A673 (cell line): ENCODE results near the gene TPP1. TPM values are rescaled to one million over a fixed set of nuclear protein-coding genes. Genes with fewer than 3 reads are reported as not detected.

Experiments used
- BruUV-seq: library from RNA; stranded (reverse); fragments of 400-500 nt; replicated peaks from 2 replicates; lab custom pipeline; 2021; lab: Mats Ljungman, UMichigan
- CTCF ChIA-PET: fragments of 300-600 bp; sonication (Branson Sonifier 250); formaldehyde crosslinking; loops from one replicate; lab custom pipeline; 2022; ENCODE audit warnings: antibody characterized with exemption; lab: Charles Lee
- POLR2A ChIA-PET: fragments of 300-600 bp; sonication (Branson Sonifier 250); formaldehyde crosslinking; loops from one replicate; lab custom pipeline; 2022; ENCODE audit warnings: antibody characterized with exemption; ENCODE audit not compliant: low non-redundant PET; lab: Charles Lee
- DNase-seq: peaks from one replicate; pipeline ENCODE4 v3.0.0-alpha.2; 2015; ENCODE audit warnings: low spot score
- H3K27ac ChIP-seq: fragments of 200-600 bp; sonication (generic); 2 replicates; pipeline ENCODE4 v1.5.1; 2016; ENCODE audit warnings: mixed run types, low read depth, mild to moderate bottlenecking, mixed read lengths, antibody characterized with exemption, low read length; ENCODE audit not compliant: poor library complexity, severe bottlenecking
- H3K27me3 ChIP-seq: fragments of 200-600 bp; sonication (generic); replicated peaks from 2 replicates; pipeline ENCODE4 v1.6.1; 2017; ENCODE audit warnings: mixed run types, low read depth, mild to moderate bottlenecking, mixed read lengths, antibody characterized with exemption, low read length; ENCODE audit not compliant: insufficient read depth, poor library complexity
- H3K36me3 ChIP-seq: fragments of 200-600 bp; sonication (generic); 2 replicates; pipeline ENCODE4 v1.6.1; 2016; ENCODE audit warnings: mixed run types, mild to moderate bottlenecking, mixed read lengths, antibody characterized with exemption, low read length; ENCODE audit not compliant: insufficient read depth, poor library complexity, severe bottlenecking
- H3K4me1 ChIP-seq: fragments of 200-600 bp; sonication (generic); 2 replicates; pipeline ENCODE4 v1.6.1; 2017; ENCODE audit warnings: mixed run types, mild to moderate bottlenecking, mixed read lengths, antibody characterized with exemption, low read length; ENCODE audit not compliant: insufficient read depth, poor library complexity, severe bottlenecking
- H3K4me3 ChIP-seq: fragments of 200-600 bp; sonication (generic); 2 replicates; pipeline ENCODE4 v1.5.1; 2016; ENCODE audit warnings: low read depth, mixed run types, mild to moderate bottlenecking, mixed read lengths, low read length; ENCODE audit not compliant: poor library complexity, severe bottlenecking
- H3K9me3 ChIP-seq: fragments of 200-600 bp; sonication (generic); 2 replicates; pipeline ENCODE4 v1.6.1; 2016; ENCODE audit warnings: mixed run types, low read depth, mild to moderate bottlenecking, mixed read lengths, antibody characterized with exemption, low read length; ENCODE audit not compliant: poor library complexity, severe bottlenecking
- CTCF ChIP-seq: fragments of 300-800, 200-600 bp; sonication (generic); conservative IDR thresholded peaks from 2 replicates; pipeline ENCODE4 v1.5.1; 2017; ENCODE audit warnings: low read depth, mild to moderate bottlenecking, antibody characterized with exemption, low read length, moderate library complexity, mixed read lengths
- EZH2 ChIP-seq: fragments of 200-600 bp; sonication (generic); IDR thresholded peaks from 2 replicates; pipeline ENCODE4 v1.6.1; 2017; ENCODE audit warnings: borderline replicate concordance, low read depth, mild to moderate bottlenecking, mixed read lengths, antibody characterized with exemption, low read length; ENCODE audit not compliant: poor library complexity, severe bottlenecking
- intact Hi-C: fragments of 100-400 bp; cut with micrococcal nuclease; formaldehyde crosslinking; loops from one replicate; pipeline ENCODE4 v1.10.0; 2022; ENCODE audit not compliant: unreplicated experiment
- total RNA-seq: library from RNA; stranded (reverse); gene quantifications from 2 replicates; pipeline ENCODE4 v1.2.3, GENCODE V29; 2021

TPP1 gene
- total RNA-seq, 1 experiment from 2014 or later = 53.0 TPM

DNA sequence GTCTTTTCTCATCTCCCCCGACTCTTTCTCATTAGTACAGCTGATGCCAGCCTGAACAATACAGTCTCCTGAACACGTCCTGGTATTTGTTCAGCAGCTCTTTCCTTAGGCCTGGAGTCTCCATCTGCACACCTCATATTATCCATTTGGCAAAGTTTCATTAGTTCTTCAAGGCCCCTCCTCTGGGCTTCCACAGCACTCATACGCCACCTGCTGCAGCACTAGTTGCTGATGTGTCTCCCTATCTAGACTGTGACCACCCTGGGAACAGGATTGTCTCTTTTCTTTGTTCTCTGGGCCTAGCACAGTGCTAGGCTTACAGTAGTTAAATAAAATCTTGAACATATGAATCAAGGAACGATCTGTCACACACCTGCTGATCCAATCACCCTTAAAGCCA lies 19.2 kb upstream of the TPP1 start:
- intact Hi-C loops = no loop called here
- H3K9me3 ChIP-seq = no peaks in the 10 kb centered on the region
- no peaks in the 10 kb centered on the region for H3K36me3 ChIP-seq
- no peaks in the 10 kb centered on the region for H3K4me1 ChIP-seq
- H3K27ac ChIP-seq = no peak overlapping the region
- no peak overlapping the region for H3K4me3 ChIP-seq
- no peaks in the 10 kb centered on the region for H3K27me3 ChIP-seq
- BruUV-seq = no TSS peak
- ChIA-PET CTCF (no interaction called here), POLR2A (no interaction called here)
- no peak for DNase-seq
- no peak for TF ChIP-seq CTCF
- no peak for TF ChIP-seq EZH2

DNA sequence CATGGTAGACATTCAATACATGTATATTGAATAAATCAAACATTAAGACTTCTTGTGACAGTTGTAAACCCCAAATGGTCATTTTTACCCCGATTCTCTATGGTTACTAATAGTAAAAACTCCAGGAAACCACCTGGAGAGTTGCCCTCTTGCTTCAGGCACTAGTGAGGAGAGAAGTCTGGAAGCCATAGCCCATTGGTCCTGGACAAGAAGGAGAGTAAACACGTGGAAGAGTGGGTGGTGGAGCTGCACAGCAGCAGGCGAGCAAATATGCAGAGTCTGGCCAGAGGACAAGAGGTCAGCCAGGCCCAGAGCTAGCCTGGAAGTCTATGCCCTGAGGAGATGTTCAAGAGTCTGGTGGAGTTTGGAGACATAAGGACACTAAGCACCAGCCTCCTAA lies 18.6 kb upstream of the TPP1 start:
- intact Hi-C loops = no loop called here
- Histone ChIP-seq H3K27ac (no peak overlapping the region), H3K4me1 (no peaks in the 10 kb centered on the region), H3K9me3 (no peaks in the 10 kb centered on the region), H3K4me3 (no peak overlapping the region), H3K36me3 (no peaks in the 10 kb centered on the region), H3K27me3 (no peaks in the 10 kb centered on the region)
- POLR2A ChIA-PET = no interaction called here
- DNase-seq = no peak
- TF ChIP-seq CTCF = no peak
- TF ChIP-seq EZH2 = no peak
- no TSS peak for BruUV-seq
- CTCF ChIA-PET = no interaction called here

GRCh38 chr11:6636480-6636879 lies 17.3 kb upstream of the TPP1 start:
- H3K36me3 ChIP-seq = no peaks in the 10 kb centered on the region
- BruUV-seq = no TSS peak
- POLR2A ChIA-PET = no interaction called here
- H3K4me1 ChIP-seq = no peaks in the 10 kb centered on the region
- intact Hi-C loops = no loop called here
- CTCF ChIA-PET = no interaction called here
- H3K27me3 ChIP-seq = no peaks in the 10 kb centered on the region
- no peak for DNase-seq
- H3K9me3 ChIP-seq = no peaks in the 10 kb centered on the region
- no peak for TF ChIP-seq EZH2
- TF ChIP-seq CTCF = no peak
- H3K27ac ChIP-seq = no peak overlapping the region
- H3K4me3 ChIP-seq = no peak overlapping the region
